Measurements from ENCODE around the gene ELFN1. TPM values are rescaled to one million over a fixed set of nuclear protein-coding genes. Genes with fewer than 3 reads are reported as not detected.

The ELFN1 gene
- total and polyA plus RNA-seq, 2 donors from 2014 or later, result 3.5 to 3.8 TPM

DNA sequence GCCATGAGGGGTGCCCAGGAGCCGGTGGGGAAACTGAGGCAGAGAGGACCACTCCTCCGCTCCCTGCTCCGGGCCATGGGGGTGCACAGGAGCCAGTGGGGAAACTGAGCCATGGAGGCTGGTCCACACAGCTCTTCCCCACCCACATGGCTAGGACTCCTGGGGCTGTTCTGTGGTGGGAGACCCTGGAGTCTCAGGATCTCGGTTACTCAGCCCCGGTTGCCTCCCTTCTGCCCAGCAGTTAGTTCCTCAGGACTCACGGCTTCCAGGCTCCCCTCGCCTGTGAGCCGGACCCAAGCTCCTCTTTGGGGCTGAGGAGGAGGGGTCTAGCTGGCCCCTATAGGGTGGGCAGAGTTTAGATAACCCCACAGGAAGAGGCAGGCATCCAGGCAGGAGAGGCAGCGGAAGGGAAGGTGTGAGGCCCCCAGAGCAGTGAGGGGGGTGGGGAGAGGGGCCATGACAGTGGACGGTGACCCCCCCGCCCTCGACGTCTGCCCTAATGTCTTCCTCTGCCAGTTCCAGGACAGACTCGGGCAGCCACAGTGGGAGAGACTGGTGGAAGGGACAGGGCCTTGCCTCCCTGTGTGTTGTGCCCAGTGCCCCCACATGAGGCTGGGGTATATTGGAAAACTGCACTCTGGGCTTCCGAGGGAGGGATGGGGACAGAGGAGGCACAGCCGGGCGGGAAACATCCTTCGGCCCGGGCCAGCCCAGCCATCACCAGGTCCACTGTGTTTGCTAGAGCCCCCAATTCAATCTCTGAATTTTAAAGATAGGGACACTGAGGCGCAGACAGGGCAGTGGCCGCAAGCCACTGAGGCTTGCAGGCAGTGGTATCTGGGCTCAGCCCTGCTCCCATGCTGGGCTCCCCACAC, 4.3 kb downstream of the ELFN1 start:
- intact Hi-C loops (cut with DNase I), result no loop called here
- TF ChIP-seq, protein P1, sequence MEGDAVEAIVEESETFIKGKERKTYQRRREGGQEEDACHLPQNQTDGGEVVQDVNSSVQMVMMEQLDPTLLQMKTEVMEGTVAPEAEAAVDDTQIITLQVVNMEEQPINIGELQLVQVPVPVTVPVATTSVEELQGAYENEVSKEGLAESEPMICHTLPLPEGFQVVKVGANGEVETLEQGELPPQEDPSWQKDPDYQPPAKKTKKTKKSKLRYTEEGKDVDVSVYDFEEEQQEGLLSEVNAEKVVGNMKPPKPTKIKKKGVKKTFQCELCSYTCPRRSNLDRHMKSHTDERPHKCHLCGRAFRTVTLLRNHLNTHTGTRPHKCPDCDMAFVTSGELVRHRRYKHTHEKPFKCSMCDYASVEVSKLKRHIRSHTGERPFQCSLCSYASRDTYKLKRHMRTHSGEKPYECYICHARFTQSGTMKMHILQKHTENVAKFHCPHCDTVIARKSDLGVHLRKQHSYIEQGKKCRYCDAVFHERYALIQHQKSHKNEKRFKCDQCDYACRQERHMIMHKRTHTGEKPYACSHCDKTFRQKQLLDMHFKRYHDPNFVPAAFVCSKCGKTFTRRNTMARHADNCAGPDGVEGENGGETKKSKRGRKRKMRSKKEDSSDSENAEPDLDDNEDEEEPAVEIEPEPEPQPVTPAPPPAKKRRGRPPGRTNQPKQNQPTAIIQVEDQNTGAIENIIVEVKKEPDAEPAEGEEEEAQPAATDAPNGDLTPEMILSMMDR (IDR thresholded peaks at IDR 0.05; ENCODE audit: borderline replicate concordance, extremely low read depth, insufficient read depth), result no peak
- Histone ChIP-seq H3K4me3 (ENCODE audit: low read length in 3 of 3) (no peak overlapping the region), H3K27me3 (ENCODE audit: control insufficient read depth, insufficient read depth, low read length) (no peaks in the 10 kb centered on the region), H3K27ac (ENCODE audit: low read depth in 2 of 2, low read length in 2 of 2) (no peak overlapping the region), H3K9me3 (ENCODE audit: control insufficient read depth in 2 of 3, insufficient read depth in 1 of 3, low read length in 3 of 3) (no peaks in the 10 kb centered on the region), H3K36me3 (ENCODE audit: control insufficient read depth in 2 of 3, insufficient read depth in 3 of 3, low read length in 3 of 3) (no peaks in the 10 kb centered on the region), H3K9ac (ENCODE audit: low read length in 3 of 3) (no peak overlapping the region), H3K4me1 (ENCODE audit: control insufficient read depth in 2 of 3, insufficient read depth in 2 of 3, low read depth in 1 of 3, low read length in 3 of 3) (no peaks in the 10 kb centered on the region)
- DNase-seq (peak in 1 of 5 donors; percentile 50), FAIRE-seq (no peak)

DNA sequence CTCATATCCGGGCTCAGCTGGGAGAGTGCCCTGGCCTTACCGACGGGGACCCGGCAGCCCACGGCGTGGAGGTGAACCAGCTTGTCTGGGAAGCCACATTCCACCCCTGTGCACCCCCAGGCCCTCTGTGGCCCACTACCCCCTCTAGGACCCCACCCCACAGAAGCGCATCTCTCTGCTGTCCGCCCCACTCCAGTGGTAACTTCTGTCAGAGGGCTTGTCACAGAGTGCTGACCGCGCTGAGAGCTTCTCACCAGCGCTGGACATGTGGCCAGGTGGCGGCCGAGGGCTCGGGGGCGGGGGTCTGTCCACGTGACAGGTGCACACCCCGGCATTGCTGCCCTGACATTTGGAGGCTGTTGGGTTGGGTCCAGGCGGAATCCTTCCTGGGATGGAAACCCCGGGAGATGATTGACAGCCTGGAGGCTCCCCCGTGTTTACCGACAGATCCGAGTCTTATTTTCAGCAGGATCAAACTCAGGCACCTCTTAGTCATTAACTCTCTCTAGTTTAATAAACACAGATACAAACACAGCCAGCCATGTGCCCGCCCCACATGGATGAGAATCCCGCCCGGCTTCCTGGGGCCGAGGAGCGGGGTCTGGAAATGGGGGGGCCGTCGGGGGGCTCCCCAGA, 5.1 kb downstream of the ELFN1 start:
- intact Hi-C loops (cut with DNase I), result no loop called here
- Histone ChIP-seq H3K9ac (ENCODE audit: low read length in 3 of 3) (no peak overlapping the region), H3K4me3 (ENCODE audit: low read length in 3 of 3) (no peak overlapping the region), H3K9me3 (ENCODE audit: control insufficient read depth in 2 of 3, insufficient read depth in 1 of 3, low read length in 3 of 3) (no peaks in the 10 kb centered on the region), H3K27ac (ENCODE audit: low read depth in 2 of 2, low read length in 2 of 2) (no peak overlapping the region), H3K27me3 (ENCODE audit: control insufficient read depth, insufficient read depth, low read length) (no peaks in the 10 kb centered on the region), H3K4me1 (ENCODE audit: control insufficient read depth in 2 of 3, insufficient read depth in 2 of 3, low read depth in 1 of 3, low read length in 3 of 3) (no peaks in the 10 kb centered on the region), H3K36me3 (ENCODE audit: control insufficient read depth in 2 of 3, insufficient read depth in 3 of 3, low read length in 3 of 3) (no peaks in the 10 kb centered on the region)
- FAIRE-seq (no peak), DNase-seq (peak in 3 of 5 donors; percentile 29 to 57 (median 56))
- TF ChIP-seq, protein P1 (IDR thresholded peaks at IDR 0.05; ENCODE audit: borderline replicate concordance, extremely low read depth, insufficient read depth), result no peak

DNA sequence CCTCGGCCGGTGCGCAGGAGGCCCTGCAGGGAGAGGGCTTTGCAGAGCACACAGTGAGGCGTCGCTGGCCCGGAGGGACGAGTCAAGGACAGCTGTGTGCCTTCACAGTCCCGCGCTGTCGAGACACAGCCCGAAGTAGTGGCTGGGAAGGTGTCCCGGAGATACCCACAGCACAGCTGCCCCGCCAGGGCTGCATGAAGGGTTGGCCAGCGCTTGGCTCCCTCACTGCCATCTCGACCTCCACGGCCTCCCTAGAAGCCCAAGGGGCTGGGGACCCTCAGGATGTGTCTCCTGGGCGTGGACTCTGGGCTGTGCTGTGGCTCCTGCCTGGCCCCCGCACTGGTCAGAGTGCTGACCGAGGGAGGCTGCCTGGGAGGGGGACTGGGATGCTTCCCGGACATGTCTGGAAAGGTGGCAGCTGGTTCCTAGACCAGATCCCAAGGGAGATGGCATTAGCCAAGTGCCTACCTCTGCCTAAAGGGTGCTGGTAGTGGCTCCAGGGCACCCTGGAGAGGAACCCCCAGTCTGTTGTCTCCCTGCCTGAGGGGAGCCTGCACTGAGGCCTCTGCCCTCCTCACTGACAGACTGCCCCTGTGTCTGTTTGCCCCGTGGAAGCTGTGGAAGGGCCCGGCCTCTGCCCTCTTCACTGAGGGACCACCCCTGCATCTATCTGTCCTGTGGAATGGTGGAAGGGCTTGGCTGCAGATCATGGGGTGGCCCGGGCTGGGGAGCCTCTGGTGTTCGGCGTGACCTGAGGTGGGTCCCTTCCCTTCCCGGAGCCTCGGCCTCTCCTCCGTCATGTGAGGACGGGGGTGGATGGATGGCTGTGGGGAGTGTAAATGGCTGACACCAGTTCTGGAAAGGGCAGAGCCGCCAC, 5.8 kb downstream of the ELFN1 start:
- no peaks in the 10 kb centered on the region for H3K36me3 ChIP-seq (ENCODE audit: control insufficient read depth in 2 of 3, insufficient read depth in 3 of 3, low read length in 3 of 3)
- no peak overlapping the region for H3K27ac ChIP-seq (ENCODE audit: low read depth in 2 of 2, low read length in 2 of 2)
- no peak for FAIRE-seq
- TF ChIP-seq, protein P1 (IDR thresholded peaks at IDR 0.05; ENCODE audit: borderline replicate concordance, extremely low read depth, insufficient read depth), result no peak
- no peak overlapping the region for H3K9ac ChIP-seq (ENCODE audit: low read length in 3 of 3)
- no peaks in the 10 kb centered on the region for H3K9me3 ChIP-seq (ENCODE audit: control insufficient read depth in 2 of 3, insufficient read depth in 1 of 3, low read length in 3 of 3)
- H3K27me3 ChIP-seq (ENCODE audit: control insufficient read depth, insufficient read depth, low read length), result no peaks in the 10 kb centered on the region
- H3K4me1 ChIP-seq (ENCODE audit: control insufficient read depth in 2 of 3, insufficient read depth in 2 of 3, low read depth in 1 of 3, low read length in 3 of 3), result no peaks in the 10 kb centered on the region
- DNase-seq, result peak in 4 of 5 donors; percentile 26 to 73 (median 46)
- no peak overlapping the region for H3K4me3 ChIP-seq (ENCODE audit: low read length in 3 of 3)
- intact Hi-C loops (cut with DNase I), result no loop called here

Data from kidney (tissue), 14 donors.